Suppressor macrophage treated with lipopolysaccharide for 1 hour (primary cell): ENCODE results near the gene PPP1R12A.
A peak's percentile ranks its signal among the peaks of the same experiment; 100 is the strongest.

Experiments used
- DNase-seq, 3 donors: peaks; one replicate each; pipeline ENCODE4 v3.0.0-alpha.2; 2020 to 2022

PPP1R12A gene

GRCh38 chr12:79886917-79887519, 47.9 kb downstream of the PPP1R12A start:
- peak; percentile 56 to 77 (median 73) for DNase-seq

DNA sequence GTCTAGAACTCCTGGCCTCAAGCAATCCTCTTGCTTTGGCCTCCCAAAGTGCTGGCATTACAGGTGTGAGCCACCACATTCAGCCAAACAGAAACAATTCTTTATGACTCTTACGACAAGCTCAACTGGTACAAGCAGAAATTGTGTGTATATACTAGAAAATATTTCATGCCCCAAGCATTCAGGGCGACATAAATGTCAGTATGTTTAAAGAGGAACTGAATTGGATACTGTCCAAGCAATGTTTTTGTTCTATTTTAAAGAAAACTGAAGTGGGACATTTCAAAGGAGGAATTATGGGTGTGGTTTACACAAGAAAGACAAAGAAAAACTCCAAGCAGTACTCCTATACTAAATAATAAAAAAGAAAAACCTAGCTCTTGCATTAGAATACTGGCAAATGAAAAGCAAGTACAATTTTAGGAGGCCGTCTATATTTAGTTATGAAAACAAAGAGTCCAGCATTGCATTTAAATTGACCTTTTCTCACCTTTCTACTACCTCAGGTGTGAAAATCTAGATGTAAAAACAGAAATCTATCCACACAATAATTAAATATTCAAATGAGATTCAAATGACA, 48.9 kb downstream of the PPP1R12A start:
- peak; percentile 20 to 63 (median 57) for DNase-seq

DNA sequence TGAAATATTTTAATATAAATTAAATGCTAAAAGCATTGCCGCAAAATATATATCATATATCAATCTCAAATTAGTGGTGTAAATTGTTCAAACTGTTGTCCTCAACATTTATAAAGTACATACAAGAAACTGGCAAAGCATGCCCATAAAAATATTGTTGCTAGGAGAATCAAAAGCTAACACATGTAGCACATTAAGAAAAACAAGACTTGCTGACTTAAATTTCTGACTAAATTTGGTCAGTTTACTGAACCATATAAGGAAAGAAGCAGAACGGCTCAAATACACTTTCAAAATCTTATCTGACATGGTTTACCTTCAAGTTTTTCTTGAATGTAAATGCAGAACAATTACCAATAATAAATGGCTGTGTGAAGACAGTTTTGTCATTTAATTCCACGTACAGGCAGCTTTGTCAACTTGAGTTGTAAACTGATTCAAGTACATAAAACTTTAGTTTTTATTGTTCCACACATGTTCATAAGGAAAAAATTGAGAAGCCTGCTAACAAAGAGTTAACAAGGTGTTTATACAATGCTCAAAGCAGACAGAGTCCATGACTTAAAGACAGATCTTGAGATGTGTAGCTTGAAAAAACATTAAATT, 50.4 kb downstream of the PPP1R12A start:
- no peak for DNase-seq

- DNase-seq: no peak
These were observed 51.7 kb downstream of the PPP1R12A start for GRCh38 chr12:79883216-79883615.

- no peak for DNase-seq
These were observed 53.5 kb downstream of the PPP1R12A start for GRCh38 chr12:79881351-79881750.

DNA sequence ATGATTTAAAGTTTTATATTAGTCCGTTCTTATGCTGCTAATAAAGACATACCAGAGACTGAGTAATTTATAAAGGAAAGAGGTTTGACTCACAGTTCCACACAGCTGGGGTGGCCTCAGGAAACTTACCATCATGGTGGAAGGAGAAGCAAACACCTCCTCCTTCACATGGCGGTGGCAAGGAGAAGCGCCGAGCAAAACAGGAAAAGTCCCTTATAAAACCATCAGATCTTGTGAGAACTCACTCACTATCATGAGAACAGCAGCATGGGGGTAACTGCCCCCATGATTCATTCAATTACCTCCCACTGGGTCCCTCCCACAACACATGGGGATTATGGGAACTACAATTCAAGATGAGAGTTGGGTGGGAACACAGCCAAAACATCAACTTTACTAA, 56.4 kb downstream of the PPP1R12A start:
- DNase-seq: peak; percentile 67 to 76 (median 69)

DNA sequence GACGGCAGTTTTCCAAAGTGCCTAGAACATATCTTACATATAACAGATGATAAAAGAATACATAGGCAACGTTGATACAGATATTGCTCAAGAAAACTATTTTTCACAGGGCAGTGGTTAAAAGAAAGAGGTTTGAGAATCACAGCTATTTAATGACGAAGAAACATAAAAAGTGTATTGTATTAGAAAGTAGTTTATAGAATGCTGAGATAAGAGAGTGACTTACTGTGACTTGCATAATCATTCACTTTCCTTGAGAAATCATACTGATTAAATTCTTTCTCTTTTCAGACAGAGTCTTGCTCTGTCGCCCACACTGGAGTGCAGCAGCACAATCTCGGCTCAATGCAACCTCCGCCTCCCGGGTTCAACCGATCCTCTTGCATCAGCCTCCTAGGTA, 57.7 kb downstream of the PPP1R12A start:
- DNase-seq: no peak

- DNase-seq: no peak
These were observed 60.2 kb downstream of the PPP1R12A start for GRCh38 chr12:79874665-79875064.

DNA sequence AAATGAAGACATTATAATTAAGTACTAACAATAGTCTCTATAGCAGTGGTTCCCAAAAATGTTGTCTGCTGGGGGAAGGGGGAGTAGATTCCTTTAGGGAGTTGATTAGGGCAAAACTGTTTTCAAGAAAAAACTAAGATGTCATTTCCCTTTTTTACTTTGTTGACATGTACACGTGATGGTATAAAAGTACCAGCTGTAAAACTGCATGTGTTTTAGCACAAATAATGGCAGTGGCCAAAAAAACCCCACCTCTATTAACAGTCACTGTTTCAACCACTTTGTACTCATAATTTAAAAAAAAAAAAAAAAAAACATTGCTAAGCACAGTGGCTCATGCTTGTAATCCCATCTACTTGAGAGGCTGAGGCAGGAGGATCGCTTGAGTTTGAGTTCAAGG, 61.7 kb downstream of the PPP1R12A start:
- peak; percentile 73 to 87 (median 76) for DNase-seq

GRCh38 chr12:79871621-79872020, 63.3 kb downstream of the PPP1R12A start:
- peak; percentile 74 to 93 (median 91) for DNase-seq

DNA sequence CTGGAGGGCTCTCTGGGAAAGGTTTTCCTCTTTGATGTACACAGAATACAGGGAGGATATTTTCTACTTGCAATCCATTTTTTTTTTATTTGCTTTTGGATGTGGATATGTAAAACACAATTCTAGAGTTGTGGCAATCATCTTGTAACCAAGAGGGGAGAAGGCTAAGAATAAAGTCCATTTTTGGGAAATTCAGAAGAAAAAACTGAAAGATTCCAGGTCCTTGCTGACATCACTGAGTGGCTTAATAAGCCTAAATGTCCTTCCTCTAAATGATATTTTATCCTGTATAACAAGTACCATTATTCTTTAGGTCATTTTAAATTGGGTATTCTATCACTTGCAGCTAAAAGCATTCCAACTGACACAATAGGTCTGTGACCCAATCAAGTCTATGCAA, 64.0 kb downstream of the PPP1R12A start:
- peak; percentile 42 to 79 (median 66) for DNase-seq

DNA sequence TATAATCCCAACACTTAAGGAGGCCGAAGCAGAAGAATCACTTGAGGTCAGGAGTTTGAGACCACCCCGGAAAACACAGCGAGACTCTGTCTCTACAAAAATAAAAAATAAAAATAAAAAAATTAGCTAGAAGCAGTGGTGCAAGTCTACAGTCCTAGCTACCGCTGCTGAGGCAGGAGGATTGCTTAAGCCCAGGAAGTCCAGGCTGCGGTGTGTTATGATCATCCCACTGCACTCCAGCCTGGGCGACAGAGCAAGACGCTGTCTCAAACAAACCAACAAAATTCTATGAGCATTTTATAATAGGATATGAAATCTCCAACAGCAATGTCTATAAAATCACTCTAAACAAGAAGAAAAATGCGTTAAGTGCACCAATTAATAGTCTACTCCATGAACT, 75.3 kb downstream of the PPP1R12A start:
- DNase-seq: peak in 2 of 3 donors; percentile 32 to 45

- no peak for DNase-seq
These were observed 76.4 kb downstream of the PPP1R12A start for GRCh38 chr12:79858518-79858917.

DNA sequence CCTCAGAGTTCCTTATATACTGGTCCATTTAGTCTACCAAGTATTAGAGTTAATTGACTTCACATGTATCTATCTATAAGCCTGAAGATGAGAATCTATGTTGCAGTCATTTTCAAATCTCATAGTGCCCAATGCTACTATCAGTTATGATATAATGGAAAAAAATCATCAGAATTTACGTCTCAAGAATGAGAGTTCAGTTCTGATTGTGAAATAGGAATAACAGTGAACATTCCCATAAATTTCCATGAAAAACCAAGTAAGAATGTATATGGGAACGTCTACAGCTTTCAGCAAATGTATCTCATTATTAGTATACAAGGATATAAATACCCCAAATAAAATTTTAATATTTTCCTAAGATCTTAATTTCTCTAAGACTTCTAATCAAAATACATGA, 77.2 kb downstream of the PPP1R12A start:
- DNase-seq: no peak

GRCh38 chr12:79850610-79851299, 84.1 kb downstream of the PPP1R12A start:
- no peak for DNase-seq

DNA sequence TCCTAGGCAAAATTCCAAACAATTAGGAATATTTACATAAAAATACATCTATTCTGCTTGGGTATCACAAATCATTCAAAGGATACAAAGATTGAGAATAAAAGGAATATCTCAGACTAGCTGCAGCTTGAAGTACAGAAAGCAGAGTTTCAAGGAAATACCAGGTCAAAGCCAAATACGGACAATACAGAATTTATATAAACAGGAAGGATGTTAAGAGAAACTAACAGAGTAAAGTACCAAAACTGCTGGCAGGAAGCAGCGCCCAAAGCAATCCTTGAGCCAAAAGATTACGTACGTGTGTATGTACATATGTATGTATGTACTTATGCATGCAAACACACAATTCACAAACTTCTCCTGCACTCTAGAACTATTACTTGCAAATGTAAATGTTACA, 86.6 kb downstream of the PPP1R12A start:
- no peak for DNase-seq

DNA sequence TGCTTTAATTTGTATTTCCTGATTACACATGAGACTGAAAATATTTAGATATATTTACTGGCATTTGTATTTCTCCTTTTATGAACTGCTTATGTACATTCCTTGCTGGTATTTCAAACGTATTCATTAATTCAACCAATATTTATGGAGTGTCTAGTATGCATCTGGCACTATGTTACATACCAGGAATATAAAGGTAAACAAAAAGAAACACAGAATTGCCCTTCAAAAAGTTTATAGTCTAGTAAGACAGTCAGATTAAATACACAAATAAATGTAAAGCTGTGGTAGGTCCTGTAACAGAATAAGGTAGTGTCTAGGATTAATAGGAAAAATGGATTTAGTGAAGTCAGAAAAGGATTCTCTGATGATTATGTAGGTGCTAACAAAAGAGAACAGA, 87.5 kb downstream of the PPP1R12A start:
- DNase-seq: no peak

GRCh38 chr12:79844693-79845092, 90.2 kb downstream of the PPP1R12A start:
- DNase-seq: no peak

DNA sequence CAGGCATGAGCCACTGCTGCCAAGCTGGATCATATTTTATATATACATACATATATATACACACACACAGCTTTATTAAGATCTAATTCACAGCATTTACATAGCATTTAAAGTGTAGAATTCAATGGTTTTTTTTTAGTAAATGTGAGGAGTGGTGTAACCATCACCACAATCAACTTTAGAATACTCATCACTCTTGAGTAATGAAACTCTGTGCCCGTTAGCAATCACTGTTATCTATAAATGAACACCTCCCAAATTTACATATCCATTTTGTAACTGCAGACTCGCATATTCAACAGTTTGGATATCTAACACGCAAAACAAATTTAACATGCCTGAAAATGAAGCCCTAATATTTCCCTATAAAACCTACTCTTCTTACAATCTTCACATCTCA, 90.9 kb downstream of the PPP1R12A start:
- no peak for DNase-seq

DNA sequence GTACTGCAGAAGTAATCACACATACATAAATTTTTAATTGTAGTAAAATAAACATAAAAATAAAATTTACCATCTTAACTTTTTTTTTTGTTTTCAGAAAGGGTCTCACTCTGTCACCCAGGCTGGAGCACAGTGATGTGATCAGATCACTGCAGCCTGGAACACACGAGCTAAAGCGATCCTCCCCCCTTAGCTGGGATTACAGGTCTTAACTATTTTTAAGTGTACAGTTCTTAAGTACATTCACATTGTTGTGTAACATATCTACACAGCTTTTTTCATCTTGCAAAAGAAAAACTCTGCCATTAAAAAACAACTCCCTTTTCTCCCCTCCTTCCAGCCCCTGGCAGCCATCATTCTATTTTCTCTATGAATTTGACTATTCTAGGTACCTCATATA, 92.3 kb downstream of the PPP1R12A start:
- no peak for DNase-seq

GRCh38 chr12:79841878-79842265, 93.0 kb downstream of the PPP1R12A start:
- no peak for DNase-seq

- DNase-seq: no peak
These were observed 93.5 kb downstream of the PPP1R12A start for GRCh38 chr12:79841248-79841877.

DNA sequence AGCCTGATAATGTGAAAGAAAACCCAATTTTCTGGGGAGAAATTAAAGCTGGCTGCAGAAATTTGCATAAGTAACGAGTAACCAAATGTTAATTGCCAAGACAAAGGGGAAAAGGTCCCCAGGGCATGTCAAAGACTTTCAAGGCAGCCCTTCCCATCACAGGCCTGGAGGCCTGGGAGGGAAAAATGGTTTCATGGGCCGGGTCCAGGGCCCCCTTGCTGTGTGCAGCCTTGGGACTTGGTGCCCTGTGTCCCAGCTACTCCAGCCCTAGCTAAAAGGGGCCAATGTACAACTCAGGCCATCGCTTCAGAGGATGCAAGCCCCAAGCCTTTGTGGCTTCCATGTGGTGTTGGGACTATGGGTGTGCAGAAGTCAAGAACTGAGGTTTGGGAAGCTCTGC, 96.5 kb downstream of the PPP1R12A start:
- DNase-seq: no peak

DNA sequence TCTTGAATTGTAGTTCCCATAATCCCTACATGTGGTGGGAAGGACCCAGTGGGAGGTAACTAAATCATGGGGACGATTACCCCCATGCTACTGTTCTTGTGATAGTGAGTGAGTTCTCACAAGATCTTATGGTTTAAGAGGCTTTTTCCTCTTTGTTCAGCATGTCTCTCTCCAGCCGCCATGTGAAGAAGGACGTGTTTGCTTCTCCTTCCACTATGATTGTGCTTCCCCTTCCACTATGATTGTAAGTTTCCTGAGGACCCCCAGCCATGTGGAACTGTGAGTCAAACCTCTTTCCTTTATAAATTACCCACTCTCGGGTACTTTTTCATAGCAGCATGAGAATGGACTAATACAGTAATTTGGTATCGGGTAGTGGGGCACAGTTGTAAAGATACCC, 97.3 kb downstream of the PPP1R12A start:
- no peak for DNase-seq
